Gastrocnemius medialis (tissue), 4 donors: ENCODE data around the gene TRIM61.

Source experiments
- CTCF ChIP-seq, 5 experiments: fragments of 450-650 bp in 3 of 5; fragments of 200-600 bp in 2 of 5; sonication (generic) in 2 of 5; IDR thresholded peaks in 4 of 5; conservative IDR thresholded peaks in 1 of 5; 1 replicate in 4 of 5; 2 replicates in 1 of 5; pipeline ENCODE4 v1.5.1; 2016 to 2019; ENCODE audit warnings: antibody characterized with exemption in 5 of 5, mild to moderate bottlenecking in 3 of 5, moderate library complexity in 3 of 5
- POLR2A ChIP-seq, 2 donors: fragments of 450-650 bp; IDR thresholded peaks; one replicate each; pipeline ENCODE4 v1.6.1; 2017; ENCODE audit warnings: antibody characterized with exemption in 2 of 2, mild to moderate bottlenecking in 2 of 2, moderate library complexity in 2 of 2

- TF ChIP-seq POLR2A (IDR thresholded peaks at IDR 0.05) (no peak), CTCF (IDR thresholded peaks at IDR 0.05 in 4 of 5, conservative IDR thresholded peaks at IDR 0.05 in 1 of 5) (no peak)
Observed at GRCh38 chr4:164926301-164926700, 51.2 kb downstream of the TRIM61 start.
